ENCODE data around the gene TRMT112.
A peak's percentile ranks its signal among the peaks of the same experiment; 100 is the strongest.

Gene TRMT112

GRCh38 chr11:64348383-64349024, 31.1 kb upstream of the TRMT112 start:
- DNase-seq (ENCODE audit: insufficient read length) (no peak), FAIRE-seq (no peak)
- TF ChIP-seq POLR2A (IDR thresholded peaks at IDR 0.05; ENCODE audit: low read depth, low read length) (no peak), POLR2AphosphoS5 (IDR thresholded peaks at IDR 0.05; ENCODE audit: low read depth, low read length) (no peak), TAF1 (IDR thresholded peaks at IDR 0.05; ENCODE audit: borderline replicate concordance, low read depth, low read length) (no peak)

- TF ChIP-seq TAF1 (IDR thresholded peaks at IDR 0.05; ENCODE audit: borderline replicate concordance, low read depth, low read length) = no peak
- TF ChIP-seq POLR2A (IDR thresholded peaks at IDR 0.05; ENCODE audit: low read depth, low read length) = no peak
- no peak for TF ChIP-seq POLR2AphosphoS5 (IDR thresholded peaks at IDR 0.05; ENCODE audit: low read depth, low read length)
- FAIRE-seq (peak; percentile 24), DNase-seq (ENCODE audit: insufficient read length) (no peak)
Measured at GRCh38 chr11:64347193-64347867, 30.0 kb upstream of the TRMT112 start.

- TF ChIP-seq TAF1 (IDR thresholded peaks at IDR 0.05; ENCODE audit: borderline replicate concordance, low read depth, low read length) (no peak), POLR2A (IDR thresholded peaks at IDR 0.05; ENCODE audit: low read depth, low read length) (no peak), POLR2AphosphoS5 (IDR thresholded peaks at IDR 0.05; ENCODE audit: low read depth, low read length) (no peak)
- DNase-seq (ENCODE audit: insufficient read length) = no peak
- no peak for FAIRE-seq
Measured at GRCh38 chr11:64344787-64345186, 27.4 kb upstream of the TRMT112 start.

- DNase-seq (ENCODE audit: insufficient read length) (no peak), FAIRE-seq (no peak)
- TF ChIP-seq POLR2A (IDR thresholded peaks at IDR 0.05; ENCODE audit: low read depth, low read length) (no peak), POLR2AphosphoS5 (IDR thresholded peaks at IDR 0.05; ENCODE audit: low read depth, low read length) (no peak), TAF1 (IDR thresholded peaks at IDR 0.05; ENCODE audit: borderline replicate concordance, low read depth, low read length) (no peak)
Measured at GRCh38 chr11:64343767-64344559, 26.6 kb upstream of the TRMT112 start.

- FAIRE-seq (peak; percentile 64), DNase-seq (ENCODE audit: insufficient read length) (no peak)
- TF ChIP-seq TAF1 (IDR thresholded peaks at IDR 0.05; ENCODE audit: borderline replicate concordance, low read depth, low read length) (no peak), POLR2AphosphoS5 (IDR thresholded peaks at IDR 0.05; ENCODE audit: low read depth, low read length) (no peak), POLR2A (IDR thresholded peaks at IDR 0.05; ENCODE audit: low read depth, low read length) (no peak)
Measured at GRCh38 chr11:64342869-64343745, 25.7 kb upstream of the TRMT112 start.

- TF ChIP-seq POLR2A (IDR thresholded peaks at IDR 0.05; ENCODE audit: low read depth, low read length) (no peak), POLR2AphosphoS5 (IDR thresholded peaks at IDR 0.05; ENCODE audit: low read depth, low read length) (no peak), TAF1 (IDR thresholded peaks at IDR 0.05; ENCODE audit: borderline replicate concordance, low read depth, low read length) (no peak)
- FAIRE-seq = peak; percentile 95
- DNase-seq (ENCODE audit: insufficient read length) = peak; percentile 99
Measured at GRCh38 chr11:64341851-64342791, 24.8 kb upstream of the TRMT112 start.

- no peak for TF ChIP-seq POLR2AphosphoS5 (IDR thresholded peaks at IDR 0.05; ENCODE audit: low read depth, low read length)
- no peak for TF ChIP-seq TAF1 (IDR thresholded peaks at IDR 0.05; ENCODE audit: borderline replicate concordance, low read depth, low read length)
- no peak for TF ChIP-seq POLR2A (IDR thresholded peaks at IDR 0.05; ENCODE audit: low read depth, low read length)
- DNase-seq (ENCODE audit: insufficient read length) (no peak), FAIRE-seq (no peak)
Measured at GRCh38 chr11:64341429-64341828, 24.1 kb upstream of the TRMT112 start.

GRCh38 chr11:64340671-64341335, 23.4 kb upstream of the TRMT112 start:
- FAIRE-seq = peak; percentile 98
- TF ChIP-seq POLR2A (IDR thresholded peaks at IDR 0.05; ENCODE audit: low read depth, low read length) (no peak), POLR2AphosphoS5 (IDR thresholded peaks at IDR 0.05; ENCODE audit: low read depth, low read length) (peak; percentile 33; the same call in 1 of the 2 replicates), TAF1 (IDR thresholded peaks at IDR 0.05; ENCODE audit: borderline replicate concordance, low read depth, low read length) (0 out of 2 replicates have a peak, but pooled peaks have one; percentile 42)
- DNase-seq (ENCODE audit: insufficient read length) = peak; percentile 84

- DNase-seq (ENCODE audit: insufficient read length) = peak; percentile 93
- peak; percentile 17 for FAIRE-seq
- TF ChIP-seq POLR2AphosphoS5 (IDR thresholded peaks at IDR 0.05; ENCODE audit: low read depth, low read length) = peak; percentile 41
- no peak for TF ChIP-seq TAF1 (IDR thresholded peaks at IDR 0.05; ENCODE audit: borderline replicate concordance, low read depth, low read length)
- peak; percentile 26; the same call in 1 of the 2 replicates for TF ChIP-seq POLR2A (IDR thresholded peaks at IDR 0.05; ENCODE audit: low read depth, low read length)
Measured at GRCh38 chr11:64339754-64340408, 22.5 kb upstream of the TRMT112 start, which contains the start of gene CCDC88B. Gene CCDC88B (plus strand): TSS chr11:64340204. CDS start chr11:64340267, 63 bp downstream.
